Stimulated activated CD4-positive, alpha-beta T cell treated with anti-CD3 and anti-CD28 coated beads, TNF-alpha, amount 100 ng/mL, for 1 hour (primary cell): ENCODE results near the gene ANK3.

Source experiments
- DNase-seq, 3 donors: peaks; one replicate each; pipeline ENCODE4 v3.0.0-alpha.2; 2020; ENCODE audit warnings: low read depth in 3 of 3, low spot score in 1 of 3

Gene ANK3

GRCh38 chr10:60099998-60100747 is 289.5 kb downstream of the ANK3 start:
- DNase-seq: no peak

GRCh38 chr10:60098677-60099601 is 290.7 kb downstream of the ANK3 start:
- no peak for DNase-seq

GRCh38 chr10:60096761-60097513 is 292.7 kb downstream of the ANK3 start:
- DNase-seq: no peak

GRCh38 chr10:60093317-60093716 is 296.4 kb downstream of the ANK3 start:
- DNase-seq: no peak

- DNase-seq: no peak
Measured at GRCh38 chr10:60086862-60087261, 302.8 kb downstream of the ANK3 start.

GRCh38 chr10:60086421-60086820 is 303.3 kb downstream of the ANK3 start:
- no peak for DNase-seq

GRCh38 chr10:60082744-60083344 is 306.8 kb downstream of the ANK3 start:
- no peak for DNase-seq

GRCh38 chr10:60082341-60082740 is 307.3 kb downstream of the ANK3 start:
- no peak for DNase-seq

GRCh38 chr10:60073781-60074656 is 315.7 kb downstream of the ANK3 start:
- no peak for DNase-seq

GRCh38 chr10:60073397-60073780 is 316.3 kb downstream of the ANK3 start:
- no peak for DNase-seq

GRCh38 chr10:60069311-60069710 is 320.4 kb downstream of the ANK3 start:
- no peak for DNase-seq

GRCh38 chr10:60050366-60050765 is 339.3 kb downstream of the ANK3 start:
- no peak for DNase-seq

- DNase-seq: no peak
Measured at GRCh38 chr10:60048091-60048501, 341.6 kb downstream of the ANK3 start.

- DNase-seq: no peak
Measured at GRCh38 chr10:60045571-60045970, 344.1 kb downstream of the ANK3 start.

- no peak for DNase-seq
Measured at GRCh38 chr10:60044971-60045370, 344.7 kb downstream of the ANK3 start.

- DNase-seq: no peak
Measured at GRCh38 chr10:60044242-60044641, 345.4 kb downstream of the ANK3 start.

GRCh38 chr10:60043561-60044241 is 346.0 kb downstream of the ANK3 start:
- no peak for DNase-seq

- DNase-seq: no peak
Measured at GRCh38 chr10:60042914-60043313, 346.8 kb downstream of the ANK3 start.

GRCh38 chr10:60042262-60042661 is 347.4 kb downstream of the ANK3 start:
- no peak for DNase-seq
